Aorta (tissue), 5 donors: ENCODE measurements around the gene DDX24. TPM values are rescaled to one million over a fixed set of nuclear protein-coding genes. Genes with fewer than 3 reads are reported as not detected.

Experiments
- ATAC-seq: fragments of 200-7000 bp; cut with Tn5 transposase; one replicate; pipeline ENCODE4 v1.9.1; 2022; ENCODE audit warnings: moderate library complexity; ENCODE audit not compliant: low FRiP score
- DNase-seq, 2 donors: peaks; one replicate each; pipeline ENCODE4 v3.0.0-alpha.2; 2020
- H3K27ac ChIP-seq, 2 donors: one replicate each; pipeline ENCODE4 v1.5.1; 2013; ENCODE audit warnings: low read length in 2 of 2, mild to moderate bottlenecking in 2 of 2, moderate library complexity in 2 of 2, control low read depth in 1 of 2, inconsistent platforms in 1 of 2, low read depth in 1 of 2
- H3K27me3 ChIP-seq, 2 donors: one replicate each; pipeline ENCODE4 v1.6.1; 2013; ENCODE audit warnings: control low read depth in 1 of 2, low read length in 1 of 2, mild to moderate bottlenecking in 1 of 2, moderate library complexity in 1 of 2; ENCODE audit not compliant: insufficient read depth in 2 of 2, control insufficient read depth in 1 of 2
- H3K36me3 ChIP-seq, 2 donors: one replicate each; pipeline ENCODE4 v1.6.1; 2013; ENCODE audit warnings: control low read depth in 1 of 2, low read length in 1 of 2, mild to moderate bottlenecking in 1 of 2; ENCODE audit not compliant: insufficient read depth in 2 of 2, control insufficient read depth in 1 of 2
- H3K4me1 ChIP-seq, 2 donors: one replicate each; pipeline ENCODE4 v1.6.1; 2013; ENCODE audit warnings: low read length in 2 of 2, control low read depth in 1 of 2, mild to moderate bottlenecking in 1 of 2, moderate library complexity in 1 of 2; ENCODE audit not compliant: insufficient read depth in 2 of 2, control insufficient read depth in 1 of 2
- H3K4me3 ChIP-seq, 2 donors: one replicate each; pipeline ENCODE4 v1.5.1; 2013; ENCODE audit warnings: low read length in 2 of 2, control low read depth in 1 of 2, mild to moderate bottlenecking in 1 of 2
- H3K9me3 ChIP-seq: one replicate; pipeline ENCODE4 v1.6.1; 2013; ENCODE audit warnings: mild to moderate bottlenecking, low read length; ENCODE audit not compliant: control insufficient read depth
- WGBS, 2 donors: extraction: QIAGEN DNeasy Blood & Tissue Kit; methylation state at CpG; one replicate each; pipeline ENCODE4 v1.1.7; 2013; 5-methylcytosine and 5-hydroxymethylcytosine counted together
- intact Hi-C, 2 donors: fragments of 100-400 bp; cut with DNase I; formaldehyde crosslinking; loops; one replicate each; pipeline versions ENCODE4 v1.14.2 to v1.15.0; 2022
- polyA plus RNA-seq, 2 donors: library from polyadenylated mRNA; stranded (reverse); fragments of 200-250 nt; gene quantifications; one replicate each; pipeline ENCODE4 v1.2.3, GENCODE V29; 2013
- total RNA-seq, 2 donors: library from RNA; stranded (reverse); fragmentation: NEBNext Ultra II Directional; extraction: Animal tissue kit (Norgen Biotek cat#: 25700); gene quantifications; one replicate each; pipeline ENCODE4 v1.2.1, GENCODE V29; 2021
- donor health status: healthy with polysubstance abuse.
- donor health status: Bipolar disorder and iron deficiency.
- donor health status: DM: no; HTN: no; CAD: no.
- donor health status: DM: no; HTN: no; CAD: no.
- donor health status: DM: yes; HTN: yes; CAD: no.

Gene DDX24
- total and polyA plus RNA-seq, 4 donors, result 43.7 to 198 (median 174) TPM

- Histone ChIP-seq H3K27ac (no peak overlapping the region), H3K36me3 (peaks cover 19 to 36% of the 10 kb centered on the region in 2 donors), H3K27me3 (no peaks in the 10 kb centered on the region), H3K9me3 (no peaks in the 10 kb centered on the region), H3K4me3 (no peak overlapping the region), H3K4me1 (no peaks in the 10 kb centered on the region)
- intact Hi-C loops, result no loop called here
- no peak for ATAC-seq
- WGBS, 2 donors, result 54% methylated on average over 9 of the region's 9 CpGs
- no peak for DNase-seq
Observed at GRCh38 chr14:94051115-94051514, 29.9 kb downstream of the DDX24 start.

GRCh38 chr14:94050231-94050880 is 30.6 kb downstream of the DDX24 start:
- H3K4me1 ChIP-seq, result no peaks in the 10 kb centered on the region
- no peaks in the 10 kb centered on the region for H3K9me3 ChIP-seq
- peaks cover 16 to 36% of the 10 kb centered on the region in 2 donors for H3K36me3 ChIP-seq
- DNase-seq, result no peak
- no peaks in the 10 kb centered on the region for H3K27me3 ChIP-seq
- no peak for ATAC-seq
- no peak overlapping the region for H3K4me3 ChIP-seq
- intact Hi-C loops, result no loop called here
- WGBS, 2 donors, result 79 to 82% methylated on average over 6 of the region's 6 CpGs
- H3K27ac ChIP-seq, result no peak overlapping the region

GRCh38 chr14:94049625-94050023 is 31.4 kb downstream of the DDX24 start:
- Histone ChIP-seq H3K27me3 (no peaks in the 10 kb centered on the region), H3K27ac (no peak overlapping the region), H3K9me3 (no peaks in the 10 kb centered on the region), H3K4me1 (no peaks in the 10 kb centered on the region), H3K4me3 (no peak overlapping the region), H3K36me3 (peaks cover 15 to 35% of the 10 kb centered on the region in 2 donors)
- intact Hi-C loops, result no loop called here
- no peak for ATAC-seq
- WGBS, 2 donors, result 83 to 93% methylated on average over 2 of the region's 2 CpGs
- DNase-seq, result no peak

- 63% methylated on average over 10 of the region's 10 CpGs for WGBS, 2 donors
- Histone ChIP-seq H3K36me3 (peaks cover 9 to 30% of the 10 kb centered on the region in 2 donors), H3K4me3 (no peak overlapping the region), H3K4me1 (no peaks in the 10 kb centered on the region), H3K27me3 (no peaks in the 10 kb centered on the region), H3K27ac (no peak overlapping the region), H3K9me3 (no peaks in the 10 kb centered on the region)
- DNase-seq (no peak), ATAC-seq (no peak)
- intact Hi-C loops, result no loop called here
Observed at GRCh38 chr14:94048691-94049624, 32.0 kb downstream of the DDX24 start.

GRCh38 chr14:94047581-94047980 is 33.4 kb downstream of the DDX24 start:
- intact Hi-C loops, result no loop called here
- DNase-seq, result no peak
- peaks cover 9 to 29% of the 10 kb centered on the region in 2 donors for H3K36me3 ChIP-seq

GRCh38 chr14:94046696-94047250 is 34.2 kb downstream of the DDX24 start:
- H3K27me3 ChIP-seq, result no peaks in the 10 kb centered on the region
- WGBS, 2 donors, result 78 to 79% methylated on average over 7 of the region's 7 CpGs
- ATAC-seq, result no peak
- no peak overlapping the region for H3K4me3 ChIP-seq
- intact Hi-C loops, result no loop called here
- no peak overlapping the region for H3K27ac ChIP-seq
- no peaks in the 10 kb centered on the region for H3K4me1 ChIP-seq
- H3K36me3 ChIP-seq, result peaks cover 9 to 24% of the 10 kb centered on the region in 2 donors
- DNase-seq, result peak in 1 of 2 donors; percentile 27
- no peaks in the 10 kb centered on the region for H3K9me3 ChIP-seq

More at GRCh38 chr14:94047581-94047980, 33.4 kb downstream of the DDX24 start:
- Histone ChIP-seq H3K4me1 (no peaks in the 10 kb centered on the region), H3K27ac (no peak overlapping the region), H3K4me3 (no peak overlapping the region), H3K27me3 (no peaks in the 10 kb centered on the region), H3K9me3 (no peaks in the 10 kb centered on the region)
- no peak for ATAC-seq
- 88 to 89% methylated on average over 3 of the region's 3 CpGs for WGBS, 2 donors

- Histone ChIP-seq H3K27ac (no peak overlapping the region), H3K4me3 (no peak overlapping the region), H3K36me3 (peaks cover 9 to 20% of the 10 kb centered on the region in 2 donors), H3K4me1 (no peaks in the 10 kb centered on the region), H3K27me3 (no peaks in the 10 kb centered on the region), H3K9me3 (no peaks in the 10 kb centered on the region)
- DNase-seq, result peak; percentile 36 to 65
- intact Hi-C loops, result no loop called here
- no peak for ATAC-seq
- WGBS, 2 donors, result 88 to 90% methylated on average over 19 of the region's 19 CpGs
Observed at GRCh38 chr14:94045563-94046345, 35.2 kb downstream of the DDX24 start.

- Histone ChIP-seq H3K9me3 (no peaks in the 10 kb centered on the region), H3K4me1 (no peaks in the 10 kb centered on the region), H3K27ac (no peak overlapping the region), H3K27me3 (no peaks in the 10 kb centered on the region), H3K4me3 (no peak overlapping the region), H3K36me3 (peaks cover 6 to 14% of the 10 kb centered on the region in 2 donors)
- ATAC-seq (no peak), DNase-seq (peak in 1 of 2 donors; percentile 17)
- WGBS, 2 donors, result 90% methylated on average over 8 of the region's 8 CpGs
- intact Hi-C loops, result no loop called here
Observed at GRCh38 chr14:94045101-94045500, 35.9 kb downstream of the DDX24 start.
